HG02852 (cell line): ENCODE results near the gene ESRRB.

ENCODE experiments used
- ATAC-seq: cut with Tn5 transposase; IDR thresholded peaks from one replicate; pipeline ENCODE4 v1.9.1; 2021; ENCODE audit warnings: mild to moderate bottlenecking, moderate library complexity; ENCODE audit not compliant: unreplicated experiment

The ESRRB gene

DNA sequence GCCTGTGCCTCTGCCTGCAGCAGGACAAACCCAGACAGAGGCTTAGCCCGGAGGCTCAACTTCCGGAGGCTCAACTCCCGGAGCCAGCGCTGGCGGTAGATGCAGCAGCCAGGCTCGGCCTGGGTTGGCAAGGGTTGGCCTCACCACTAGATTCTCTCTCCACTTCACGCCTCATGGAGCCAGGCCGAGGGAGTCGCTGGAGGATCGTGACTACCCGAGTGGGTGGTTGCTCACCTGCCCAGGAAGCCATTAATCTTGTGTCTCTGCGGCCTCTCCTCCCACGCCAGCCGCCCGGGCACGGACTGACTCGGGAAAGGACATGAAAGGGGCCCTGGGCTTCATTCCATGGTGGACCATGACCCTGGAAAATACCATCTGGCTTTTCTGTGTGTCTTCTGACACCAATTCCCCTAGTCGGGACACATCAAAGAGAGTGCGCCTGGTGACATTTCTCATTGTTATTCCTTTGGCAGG, 20.8 kb downstream of the ESRRB start:
- ATAC-seq, result no peak

DNA sequence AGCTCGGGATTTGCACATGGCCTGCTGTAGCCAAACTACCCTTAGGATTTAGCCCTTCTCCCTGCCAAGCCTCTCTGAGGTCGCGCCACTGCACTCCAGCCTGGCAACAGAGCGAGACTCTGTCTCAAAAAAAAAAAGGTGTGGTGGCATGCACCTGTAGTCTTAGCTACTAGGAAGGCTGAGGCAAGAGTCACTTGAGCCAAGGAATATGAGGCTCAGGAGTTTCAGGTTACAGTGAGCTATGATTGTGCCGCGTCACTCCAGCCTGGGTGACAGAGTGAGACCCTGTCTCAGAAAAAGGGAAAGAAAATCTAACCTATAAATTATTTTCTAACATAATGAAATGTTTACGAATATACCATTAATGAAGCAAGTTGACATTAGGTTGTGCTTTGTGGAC, 29.7 kb downstream of the ESRRB start:
- no peak for ATAC-seq

DNA sequence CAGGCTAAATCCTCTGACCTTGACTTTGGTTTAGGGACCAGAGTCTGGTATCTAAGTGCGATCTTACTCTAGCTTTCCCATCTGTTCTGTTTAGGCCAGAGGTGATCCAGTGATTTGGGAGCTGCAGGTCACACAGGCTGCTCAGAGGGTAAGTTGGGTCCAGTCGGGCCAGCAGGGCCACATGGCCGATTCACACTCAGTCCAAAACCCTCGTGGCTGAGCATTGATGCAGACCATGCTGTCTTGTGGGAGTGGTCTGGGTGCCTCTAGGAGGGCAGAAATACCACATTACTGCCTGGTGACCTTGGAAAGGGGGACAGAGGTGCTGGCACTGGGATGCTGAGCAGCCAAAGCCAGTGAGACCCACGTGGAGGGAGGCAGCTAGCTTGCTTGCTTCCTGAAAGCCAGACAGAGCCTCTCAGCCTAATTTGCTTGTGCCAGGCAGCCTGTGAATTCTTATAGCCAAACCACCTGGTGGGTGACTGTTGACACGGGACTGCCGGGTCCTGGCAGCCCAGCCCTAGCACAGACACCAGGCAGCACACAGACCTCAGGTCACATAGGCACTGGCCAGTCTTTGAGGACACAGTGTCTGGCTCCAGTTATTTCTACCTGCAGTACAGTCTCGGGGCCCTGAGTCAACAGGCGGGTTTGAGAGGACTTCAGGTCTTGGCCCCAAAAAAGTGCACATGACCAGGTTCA, 31.7 kb downstream of the ESRRB start:
- no peak for ATAC-seq

DNA sequence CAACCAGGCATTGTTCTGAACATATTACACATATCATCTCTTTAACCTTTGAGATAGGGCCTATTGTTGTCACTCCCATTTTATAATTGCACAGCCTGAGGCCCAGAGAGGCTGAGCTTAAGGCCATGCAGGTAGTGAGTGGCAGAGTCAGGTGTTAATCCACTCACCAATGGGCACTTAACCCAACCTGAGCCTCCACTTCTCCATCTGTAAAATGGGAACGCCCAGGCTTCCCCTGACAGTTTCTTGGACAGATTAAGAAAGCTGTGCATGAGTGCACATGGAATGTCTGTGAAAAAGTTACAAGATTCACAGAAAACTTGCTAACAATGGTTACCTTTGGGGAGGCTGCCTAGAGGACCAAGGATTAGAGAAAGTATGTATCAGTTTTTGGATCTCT, 32.9 kb downstream of the ESRRB start:
- no peak for ATAC-seq

DNA sequence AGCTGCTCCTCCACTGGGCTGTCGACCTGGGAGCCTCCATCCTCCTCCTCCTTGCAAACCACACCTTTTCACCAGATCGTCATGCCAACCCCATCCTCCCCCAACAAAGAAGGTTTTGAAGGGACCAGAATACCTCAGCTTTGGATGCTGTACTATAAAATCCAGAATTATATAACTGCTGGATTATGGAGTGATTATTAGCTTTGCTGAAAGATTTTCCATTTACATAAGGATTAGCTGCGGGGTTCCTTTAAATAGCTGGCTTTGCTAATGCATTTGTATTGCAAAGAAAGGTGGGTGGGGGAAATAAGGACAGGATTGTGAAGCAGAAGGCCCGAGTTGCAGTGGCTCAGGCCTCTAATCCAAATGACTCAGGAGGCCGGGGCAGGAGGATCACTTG, 36.6 kb downstream of the ESRRB start:
- ATAC-seq, result no peak

DNA sequence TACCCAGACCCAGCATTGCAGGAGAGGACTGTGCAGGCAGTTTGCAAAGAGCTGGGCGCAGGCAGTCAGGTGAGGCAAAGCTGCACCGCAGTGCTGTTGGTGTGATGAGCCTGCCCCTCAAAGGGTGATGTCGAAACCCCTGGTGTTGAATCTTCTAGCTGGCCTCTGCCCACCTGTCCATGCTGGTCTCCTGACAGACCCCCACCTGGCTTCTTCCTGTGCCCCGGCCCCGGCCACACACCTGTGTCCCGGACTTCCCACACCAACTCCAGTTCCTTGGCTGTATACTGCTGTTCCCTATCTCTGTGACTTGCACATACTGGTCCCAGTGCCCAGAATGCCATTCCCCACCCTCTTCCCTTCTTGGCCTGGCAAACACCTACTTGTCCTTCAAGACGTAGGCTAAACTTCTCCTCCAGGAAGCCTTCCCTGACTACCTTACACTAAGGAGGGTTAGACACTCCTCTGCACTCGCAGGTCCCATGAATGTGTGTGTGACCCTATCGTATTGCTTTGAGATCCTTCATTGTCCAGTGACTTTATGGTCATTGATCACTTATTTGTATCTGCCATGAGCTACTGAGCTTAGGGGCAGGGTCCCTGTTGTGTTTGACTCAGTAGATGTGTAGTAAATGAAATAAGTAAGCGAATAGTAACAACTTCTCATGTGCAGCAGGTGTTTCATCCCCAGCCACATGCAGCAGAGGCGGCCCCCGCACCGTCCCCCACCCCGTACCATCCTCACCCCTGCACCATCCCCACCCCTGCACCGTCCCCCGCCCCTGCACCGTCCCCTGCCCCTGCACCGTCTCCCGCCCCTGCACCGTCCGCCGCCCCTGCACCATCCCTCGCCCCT, 37.4 kb downstream of the ESRRB start:
- no peak for ATAC-seq

DNA sequence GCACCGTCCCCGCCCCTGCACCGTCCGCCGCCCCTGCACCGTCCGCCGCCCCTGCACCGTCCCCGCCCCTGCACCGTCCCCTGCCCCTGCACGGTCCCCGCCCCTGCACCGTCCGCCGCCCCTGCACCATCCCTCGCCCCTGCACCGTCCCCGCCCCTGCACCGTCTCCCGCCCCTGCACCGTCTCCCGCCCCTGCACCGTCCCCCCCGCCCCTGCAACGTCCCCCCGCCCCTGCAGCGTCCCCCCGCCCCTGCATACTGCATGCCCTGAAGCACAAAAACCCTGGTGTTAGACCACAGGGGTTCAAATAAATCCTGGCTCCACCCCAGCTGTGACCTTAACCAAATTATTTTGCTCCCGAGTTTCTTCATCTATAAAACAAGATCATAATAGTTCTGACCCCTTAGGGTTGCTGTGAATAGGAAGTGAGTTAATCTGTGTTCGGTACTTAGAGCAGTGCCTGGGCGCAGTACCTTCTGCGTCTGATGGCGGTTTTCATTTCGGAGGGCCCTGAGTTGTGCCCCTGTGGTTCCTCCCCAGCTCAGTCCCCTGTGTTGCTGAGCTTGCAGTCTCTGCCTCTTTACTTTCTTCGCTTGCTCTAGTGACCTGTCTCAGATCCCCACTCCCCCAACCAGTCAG, 38.1 kb downstream of the ESRRB start:
- no peak for ATAC-seq

DNA sequence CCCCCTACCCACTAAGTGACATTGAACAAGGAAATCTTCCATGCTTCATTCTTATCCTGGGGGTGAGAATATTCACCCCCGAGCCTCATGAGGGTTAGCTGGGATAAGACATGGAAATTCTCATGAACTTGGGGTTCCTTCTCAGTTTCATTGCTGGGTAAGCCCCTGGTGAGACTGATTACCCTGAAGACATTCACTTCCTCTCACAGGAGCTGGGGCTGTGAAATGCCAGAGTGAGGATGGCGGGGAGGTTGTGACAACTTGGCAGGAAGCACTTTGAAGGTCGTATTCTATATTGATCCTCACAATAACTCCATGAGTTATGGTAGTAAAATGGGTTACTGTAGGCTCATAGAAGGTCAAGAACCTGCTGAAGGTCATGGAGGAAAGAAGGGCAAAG, 43.5 kb downstream of the ESRRB start:
- ATAC-seq, result no peak

DNA sequence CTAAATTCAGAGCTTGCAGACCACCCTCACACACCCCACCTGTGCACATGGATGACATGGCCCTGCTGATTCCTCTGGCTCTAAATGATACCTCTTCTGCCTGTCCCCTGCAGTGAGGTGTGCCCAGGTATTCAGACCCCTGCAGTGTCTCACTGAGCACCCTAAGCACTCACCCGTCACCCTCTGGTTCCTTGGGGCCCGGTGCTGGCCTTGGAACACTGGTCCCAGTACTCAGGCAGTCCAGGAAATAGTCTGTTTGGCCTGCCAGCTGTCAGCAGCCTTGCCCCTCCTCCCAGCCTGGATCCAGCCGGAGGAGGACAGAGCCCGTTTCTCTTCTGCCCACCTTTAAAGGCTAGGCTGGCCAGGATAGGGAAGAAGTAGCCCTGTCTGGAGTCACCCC, 44.9 kb downstream of the ESRRB start:
- ATAC-seq, result no peak

DNA sequence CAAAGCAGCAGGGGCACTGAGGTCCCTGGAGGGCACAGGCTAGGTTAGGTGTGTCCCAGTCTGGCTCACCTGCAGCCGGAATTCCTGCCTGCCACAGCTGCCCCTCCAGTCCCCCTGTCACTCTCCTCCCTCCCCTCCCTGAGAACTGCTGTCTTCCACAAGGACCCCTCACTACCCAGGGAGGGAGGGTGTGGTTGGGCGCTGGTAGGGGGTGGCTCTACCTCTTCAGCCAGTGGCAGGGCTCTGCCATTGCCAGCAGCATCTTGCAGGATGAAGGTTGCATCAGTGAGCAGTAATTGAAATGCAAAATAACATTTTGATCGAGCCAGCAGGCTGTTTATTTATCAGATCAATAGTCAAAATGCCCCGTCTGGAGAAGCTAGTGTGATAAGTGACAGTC, 45.7 kb downstream of the ESRRB start:
- ATAC-seq, result no peak

DNA sequence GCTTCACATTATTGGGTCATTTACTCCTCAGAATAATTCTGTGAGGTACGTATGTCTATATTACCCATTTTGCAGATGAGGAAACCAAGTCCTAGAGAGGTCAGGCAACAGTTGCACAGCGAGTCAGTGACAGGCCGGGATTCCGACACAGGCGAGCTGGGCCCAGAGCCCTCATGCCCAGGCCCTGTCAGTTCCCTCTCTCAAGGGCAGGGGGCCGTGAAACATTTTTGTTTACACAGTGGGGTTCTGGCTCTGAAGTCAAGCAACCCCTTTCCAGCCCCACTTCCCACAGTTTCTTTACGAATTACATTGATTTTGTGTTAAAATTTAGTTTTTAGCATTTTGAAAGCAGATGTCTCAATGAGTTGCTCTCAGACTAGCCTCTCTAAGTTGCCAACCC, 46.7 kb downstream of the ESRRB start:
- ATAC-seq, result no peak

DNA sequence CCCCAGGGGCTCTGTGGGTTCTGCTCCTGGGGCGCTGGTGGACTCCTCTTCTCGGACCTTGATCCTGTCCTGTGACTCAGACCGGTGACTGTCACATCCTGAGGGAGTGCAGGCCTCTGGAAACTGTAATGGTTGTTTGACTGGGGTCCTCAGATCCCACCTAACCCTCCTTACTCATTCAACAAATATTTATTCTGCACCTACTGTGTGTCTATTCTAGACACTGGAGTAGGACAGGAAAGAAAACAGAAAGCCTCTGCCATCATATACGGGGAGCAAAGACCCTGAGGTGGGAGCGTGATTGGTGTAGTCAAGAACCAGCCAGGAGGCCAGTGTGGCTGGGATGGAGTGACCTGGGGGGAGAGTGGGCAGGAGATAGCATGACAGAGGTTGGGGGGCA, 47.6 kb downstream of the ESRRB start:
- ATAC-seq, result no peak

DNA sequence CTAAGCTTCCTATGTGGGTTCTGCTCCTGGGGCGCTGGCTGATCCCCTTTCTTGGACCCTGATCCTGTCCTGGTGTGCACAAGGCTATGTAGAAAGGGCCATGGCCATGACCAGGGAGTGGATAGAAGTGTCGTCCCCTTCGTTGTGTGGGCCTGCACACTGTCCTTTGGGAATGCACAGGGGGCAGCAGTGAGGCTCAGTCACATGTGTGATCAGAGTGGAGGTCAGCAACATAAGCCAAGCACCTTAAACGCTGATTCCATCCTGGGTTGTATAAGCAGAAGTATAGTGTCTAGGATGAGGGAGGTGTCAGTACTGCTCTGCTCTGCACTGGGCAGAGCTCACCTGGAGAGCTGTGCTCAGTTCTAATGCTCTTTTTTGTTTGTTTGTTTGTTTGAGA, 48.4 kb downstream of the ESRRB start:
- no peak for ATAC-seq

DNA sequence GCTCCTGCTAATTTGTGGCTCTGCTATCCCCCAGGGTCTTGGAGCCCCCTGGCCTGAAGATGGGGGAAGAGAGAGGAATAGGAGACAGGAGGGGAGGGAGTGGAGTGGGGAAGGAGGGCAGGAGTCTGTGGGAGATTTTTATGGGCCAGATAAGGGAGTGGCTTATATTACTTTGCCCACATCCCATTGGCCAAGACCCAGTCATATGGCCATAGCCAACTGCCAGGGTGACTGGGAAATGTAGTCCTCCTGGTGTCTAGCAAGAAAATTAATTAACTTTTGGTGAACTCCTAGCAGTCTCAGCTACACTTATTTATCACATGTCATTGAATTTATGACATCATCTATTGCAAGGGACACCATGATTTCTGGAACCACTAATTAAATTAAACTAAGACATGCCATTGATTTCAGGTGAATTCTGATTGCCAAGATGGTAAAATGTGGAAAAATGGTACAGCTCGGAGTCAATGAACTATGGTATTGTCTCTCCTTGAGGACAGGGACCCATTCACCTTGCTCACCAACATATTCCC, 50.3 kb downstream of the ESRRB start:
- no peak for ATAC-seq

DNA sequence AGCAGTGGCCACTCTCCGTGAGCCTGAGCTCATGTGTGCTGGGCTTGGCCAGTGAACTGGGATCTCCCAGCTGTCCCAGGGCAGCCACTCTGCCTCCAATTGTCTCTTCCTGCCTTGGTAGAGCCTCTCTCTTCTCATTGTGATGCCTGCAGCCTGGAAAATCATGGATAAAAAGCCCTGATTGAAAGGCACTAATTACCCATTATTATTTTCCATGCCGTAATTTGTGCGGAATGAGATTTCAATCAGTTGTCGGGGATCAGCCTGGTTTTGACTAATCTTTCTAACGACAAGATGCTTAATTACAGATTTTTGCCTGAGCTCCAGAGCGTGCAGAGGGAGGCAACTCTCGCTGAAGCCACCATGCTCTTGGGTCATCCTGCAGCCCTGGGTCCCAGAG, 52.7 kb downstream of the ESRRB start:
- ATAC-seq, result no peak

DNA sequence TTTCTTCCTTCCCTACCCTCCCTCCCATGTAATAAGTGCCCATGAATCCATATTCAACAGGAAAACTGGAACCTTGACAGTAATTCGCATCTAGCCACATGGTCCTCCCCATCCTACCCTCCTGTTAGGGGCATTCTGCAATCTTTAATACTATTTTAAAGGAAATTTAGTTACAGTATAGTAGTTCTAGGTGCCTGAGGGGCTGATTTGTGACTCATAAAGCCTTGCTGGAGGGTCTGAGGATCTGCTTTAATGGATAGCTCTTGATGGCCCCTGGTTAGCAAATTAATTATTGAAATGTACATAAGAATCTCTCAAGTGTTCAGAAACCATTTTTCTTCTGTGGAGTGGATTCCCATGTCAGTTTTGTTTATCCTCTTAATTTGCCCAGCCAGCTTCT, 54.1 kb downstream of the ESRRB start:
- ATAC-seq, result no peak

DNA sequence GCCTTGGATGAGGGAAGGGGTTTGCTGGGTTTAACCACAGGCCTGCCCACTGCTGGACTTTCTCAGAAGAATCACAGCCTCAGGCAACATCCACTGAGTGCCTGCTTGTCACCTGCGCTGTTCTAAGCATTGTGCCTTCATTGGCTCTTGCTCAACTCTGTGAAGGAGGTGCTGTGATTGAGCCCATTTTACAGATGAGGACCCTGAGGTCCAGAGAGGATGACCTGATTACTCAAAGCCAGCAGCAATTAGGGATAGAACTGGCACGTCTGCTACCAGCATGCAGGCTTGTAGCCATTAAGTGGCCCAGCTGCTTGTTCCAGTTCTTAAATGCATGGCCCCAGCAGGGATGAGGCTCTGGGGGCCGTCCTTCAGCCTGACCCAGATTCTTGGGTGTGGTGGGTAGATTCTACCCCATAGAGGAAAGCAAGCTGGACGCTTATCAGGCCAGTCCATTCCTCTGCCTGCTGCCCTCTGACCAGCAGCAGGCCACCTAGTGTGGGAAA, 54.6 kb downstream of the ESRRB start:
- no peak for ATAC-seq

DNA sequence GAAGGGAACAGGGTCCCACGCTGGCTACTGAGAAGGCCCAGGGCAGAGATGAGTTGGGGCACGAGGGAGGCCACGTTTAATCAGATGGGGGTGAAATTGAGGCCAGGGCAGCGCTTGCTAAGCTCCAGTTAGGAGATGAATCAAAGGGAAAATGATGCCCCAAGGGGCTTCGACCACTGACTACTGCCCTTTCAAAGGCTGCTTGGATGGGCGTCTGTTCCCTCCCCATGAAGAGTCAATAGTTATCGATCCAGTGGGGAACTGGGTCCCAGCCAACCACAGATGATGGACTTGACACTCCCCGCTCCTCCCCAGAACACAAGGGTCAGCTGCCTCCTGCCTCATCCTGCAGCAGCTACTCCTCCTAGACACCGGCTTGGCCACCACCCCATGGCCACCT, 55.6 kb downstream of the ESRRB start:
- no peak for ATAC-seq

DNA sequence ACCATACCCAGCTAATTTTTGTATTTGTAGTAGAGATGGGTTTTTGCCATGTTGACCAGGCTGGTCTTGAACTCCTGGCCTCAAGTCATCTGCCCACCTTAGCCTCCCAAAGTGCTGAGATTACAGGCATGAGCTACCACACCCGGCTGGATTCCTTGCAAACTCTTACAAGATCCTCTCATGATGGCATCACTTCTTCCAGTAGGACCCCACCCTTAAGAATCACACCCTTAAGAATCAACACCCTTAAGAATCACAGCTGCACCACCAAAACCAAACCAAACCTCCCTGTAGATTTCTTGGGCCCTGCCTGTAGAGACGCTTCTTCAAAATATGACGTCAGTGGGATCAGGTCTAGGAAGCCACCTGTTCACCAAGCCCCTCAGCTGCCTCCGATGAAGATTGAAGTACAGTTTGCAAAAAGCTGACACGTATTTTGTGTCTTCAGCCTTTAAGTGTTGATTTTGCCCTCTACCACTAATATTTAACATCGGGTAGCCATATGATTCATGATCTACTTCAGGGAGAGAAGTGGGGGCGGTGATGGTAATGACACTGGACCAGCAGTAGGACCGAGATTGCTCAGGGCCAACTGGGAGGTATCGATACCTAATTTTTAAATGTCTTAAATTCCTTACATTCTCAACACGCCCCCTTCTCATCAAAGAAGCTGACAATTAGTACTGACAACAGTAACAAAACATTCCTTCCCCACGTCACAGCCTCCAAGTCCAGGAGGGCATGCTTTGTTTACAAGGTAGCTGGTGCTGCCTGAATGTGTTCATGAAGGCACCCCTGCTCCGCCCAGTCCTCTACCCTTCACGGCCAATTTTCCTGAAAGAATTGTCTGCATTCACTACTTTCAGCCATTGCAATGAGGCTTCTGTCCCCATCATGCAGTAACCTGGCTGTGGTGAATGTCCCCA, 57.2 kb downstream of the ESRRB start:
- no peak for ATAC-seq

DNA sequence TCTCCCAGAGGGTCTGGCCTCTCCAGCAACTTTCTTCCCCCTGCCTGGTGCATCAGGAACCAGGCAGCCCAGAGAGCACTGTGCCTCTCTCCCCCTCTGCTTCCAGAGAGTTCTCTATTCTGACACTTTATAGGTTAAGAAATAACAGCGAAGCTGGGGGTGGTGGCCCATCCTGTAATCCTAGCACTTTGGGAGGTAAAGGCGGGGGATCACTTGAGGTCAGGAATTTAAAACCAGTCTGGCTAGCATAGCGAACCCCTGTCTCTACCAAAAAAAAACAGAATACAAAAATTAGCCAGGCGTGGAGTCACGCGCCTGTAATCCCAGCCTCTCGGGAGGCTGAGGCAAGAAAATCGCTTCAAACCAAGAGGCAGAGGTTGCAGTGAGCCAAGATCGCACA, 58.3 kb downstream of the ESRRB start:
- ATAC-seq, result no peak
